ENCODE data around the gene YBX1.
"Not testable (repeated sequence)": the region's sequence is repeated elsewhere in the genome, so short reads cannot be mapped to it uniquely, and the experiment has no call there.

Gene YBX1

DNA sequence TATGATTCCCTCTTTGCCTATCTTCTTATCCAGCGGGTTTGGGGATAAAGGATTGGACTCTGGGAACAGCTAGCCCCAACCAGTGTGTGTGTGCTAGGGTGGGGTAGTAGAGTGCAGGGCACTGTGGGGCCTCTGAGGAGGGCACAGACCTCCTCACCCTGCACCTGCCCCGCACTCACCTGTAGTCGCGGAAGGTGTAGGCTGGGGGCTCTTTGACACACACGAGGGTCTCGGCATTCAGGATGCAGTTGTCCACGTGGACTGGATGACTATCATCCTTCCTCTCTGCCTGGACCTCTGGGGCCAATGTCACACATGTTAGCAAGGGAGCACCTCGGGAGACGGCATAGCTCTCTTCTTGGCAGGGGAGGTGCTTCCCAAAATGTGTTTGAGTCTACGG lies 65.8 kb downstream of the YBX1 start:
- no peak for DNase-seq (ENCODE audit: low read depth, low spot score)

DNA sequence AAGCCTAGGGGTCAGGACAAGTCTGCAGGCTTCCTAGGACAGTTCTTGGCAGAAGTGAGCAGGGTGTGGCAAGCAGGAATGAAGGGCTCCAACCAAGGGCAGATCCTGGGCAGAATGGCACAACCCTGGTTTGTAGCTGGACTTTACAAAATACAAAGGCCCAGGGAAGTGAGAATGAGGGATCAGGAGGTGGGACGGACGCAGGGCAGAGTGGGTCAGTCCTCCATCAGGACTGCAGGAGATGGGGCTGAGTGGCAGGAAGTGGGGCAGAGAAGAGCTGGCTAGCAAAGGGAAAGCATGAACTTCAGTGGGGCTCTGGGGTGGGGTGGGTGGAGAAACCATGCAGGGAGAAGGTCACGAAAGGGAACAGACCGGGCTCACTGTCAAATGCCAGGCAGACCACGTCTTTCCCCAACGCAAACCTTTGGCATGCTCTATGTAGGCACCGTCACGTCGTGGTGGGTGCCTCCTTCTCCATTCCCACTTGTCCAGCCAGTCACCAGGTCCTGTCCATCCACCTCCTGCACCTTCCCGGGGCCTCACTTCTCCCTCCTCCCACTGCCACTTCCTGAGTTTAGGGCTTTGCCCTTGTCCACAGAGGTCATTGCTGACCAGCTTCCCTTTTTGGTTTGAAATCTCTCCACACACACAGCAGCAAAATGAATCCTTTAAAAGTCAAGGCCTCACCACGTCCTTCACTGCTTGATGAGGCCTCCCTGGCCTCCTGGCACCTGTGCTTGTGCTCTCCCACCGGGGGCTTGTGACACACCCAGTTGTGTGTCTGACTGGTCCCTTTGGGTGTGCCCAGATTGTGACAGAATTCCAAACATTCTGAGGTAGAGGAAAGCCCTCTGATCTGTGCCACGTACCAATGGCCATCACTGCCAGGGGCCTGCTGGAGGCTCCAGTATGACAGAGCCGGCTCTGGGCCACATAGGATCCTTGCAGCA lies 66.5 kb downstream of the YBX1 start:
- no peak for DNase-seq (ENCODE audit: low read depth, low spot score)

DNA sequence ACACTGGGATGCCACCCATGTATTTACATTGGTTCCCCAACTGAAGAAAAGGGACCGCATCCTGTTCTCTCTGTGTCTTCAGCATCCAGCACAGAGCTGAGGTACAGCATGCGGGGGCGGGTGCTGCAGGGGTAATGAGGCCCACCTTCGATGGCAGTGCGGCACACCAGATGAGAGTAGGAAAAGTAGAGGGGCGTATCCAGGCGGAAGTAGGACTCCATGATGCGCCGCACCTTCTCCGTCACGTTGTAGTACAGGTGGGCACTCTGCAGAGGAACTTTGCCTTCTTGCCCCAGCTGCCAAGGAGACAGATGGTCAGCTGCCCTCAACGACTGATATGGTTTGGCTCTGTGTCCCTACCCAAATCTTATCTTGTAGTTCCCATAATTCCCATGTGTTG lies 67.8 kb downstream of the YBX1 start:
- DNase-seq (ENCODE audit: low read depth, low spot score): no peak

DNA sequence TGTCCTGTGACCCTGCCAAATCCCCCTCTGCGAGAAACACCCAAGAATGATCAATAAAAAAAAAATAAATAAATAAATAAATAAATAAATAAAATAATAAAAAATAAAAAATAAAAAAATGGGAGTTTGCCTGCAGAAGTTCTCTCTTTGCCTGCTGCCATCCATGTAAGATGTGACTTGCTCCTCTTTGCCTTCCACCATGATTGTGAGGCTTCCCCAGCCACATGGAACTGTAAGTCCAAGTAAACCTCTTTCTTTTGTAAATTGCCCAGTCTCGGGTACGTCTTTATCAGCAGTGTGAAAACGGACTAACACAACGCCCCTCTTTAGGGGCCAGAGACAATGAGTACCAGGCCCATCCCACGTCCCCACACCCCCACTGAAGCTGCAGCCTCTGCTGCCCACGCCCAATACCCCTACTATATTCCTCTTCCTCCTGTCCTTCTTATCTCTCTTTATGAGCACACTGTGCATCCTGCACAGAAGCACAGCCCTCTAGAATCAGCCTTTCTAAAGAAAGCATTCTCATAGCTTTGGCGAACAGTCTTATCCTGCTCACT lies 69.4 kb downstream of the YBX1 start:
- DNase-seq (ENCODE audit: low read depth, low spot score): not testable (repeated sequence)

DNA sequence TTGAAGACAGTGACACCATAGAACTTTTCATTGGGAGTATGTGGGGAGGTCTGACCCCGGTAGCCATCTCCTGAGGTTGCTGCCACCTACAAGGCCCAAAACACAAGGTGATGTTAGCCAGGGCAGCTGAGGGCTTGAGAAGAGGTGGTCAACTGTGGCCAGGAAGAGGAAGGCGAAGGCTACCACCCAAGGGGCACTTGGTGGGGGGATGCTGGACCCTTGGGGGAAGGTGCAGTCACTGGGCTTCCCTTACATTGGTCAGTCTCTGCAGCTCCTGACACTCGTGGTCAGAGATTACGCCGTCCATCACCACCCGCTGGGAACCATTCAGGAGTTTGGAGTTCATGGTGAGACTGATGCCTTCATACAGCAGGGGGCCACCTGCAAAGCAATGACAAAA lies 70.1 kb downstream of the YBX1 start:
- DNase-seq (ENCODE audit: low read depth, low spot score): no peak

DNA sequence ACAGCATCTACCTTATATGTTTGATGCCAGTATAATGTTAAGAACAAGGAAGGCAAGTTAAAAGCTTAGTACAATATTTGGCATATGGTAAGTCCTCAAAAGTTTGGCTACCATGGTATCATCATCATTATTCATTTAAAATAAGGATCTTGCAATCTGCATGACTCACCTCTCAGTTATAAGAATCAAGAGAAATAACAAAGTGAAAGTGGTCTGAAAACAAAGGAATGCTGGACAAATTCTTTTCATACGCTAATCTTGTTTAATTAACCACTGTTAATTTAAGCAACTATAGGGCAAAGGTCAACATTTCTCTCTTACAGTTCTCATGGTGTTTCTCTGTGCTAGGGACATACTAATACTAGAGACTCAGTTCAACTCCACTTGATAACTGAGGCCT lies 70.9 kb downstream of the YBX1 start:
- DNase-seq (ENCODE audit: low read depth, low spot score): peak; percentile 25

Data from astrocyte of the hippocampus (primary cell).